ENCODE measurements around the gene RHOXF2.
"Not testable (repeated sequence)": the region's sequence is repeated elsewhere in the genome, so short reads cannot be mapped to it uniquely, and the experiment has no call there.

DNA sequence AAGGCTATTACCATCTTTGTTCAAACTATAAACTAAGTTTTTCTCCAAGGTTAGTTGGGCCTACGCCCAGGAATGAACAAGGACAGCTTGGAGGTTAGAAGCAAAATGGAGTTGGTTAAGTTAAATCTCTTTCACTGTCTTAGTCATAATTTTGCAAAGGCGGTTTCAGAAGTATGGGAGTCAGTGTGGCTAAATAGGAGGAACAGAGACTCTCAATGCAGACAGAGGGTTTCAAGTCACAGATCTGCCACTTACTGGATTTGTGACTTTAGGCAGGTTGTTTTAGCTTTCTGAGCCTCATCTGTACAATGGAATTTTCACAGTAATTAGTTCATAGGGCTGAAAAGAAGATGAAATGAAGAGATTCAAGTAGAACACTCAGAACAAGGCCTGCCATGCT lies 35.3 kb downstream of the RHOXF2 start:
- TF ChIP-seq CTCF, EZH2phosphoT487 (IDR thresholded peaks at IDR 0.05): not testable (repeated sequence)
